Occipital lobe (tissue), 2 donors: ENCODE data around the gene GRN. TPM values are rescaled to one million over a fixed set of nuclear protein-coding genes. Genes with fewer than 3 reads are reported as not detected.
"Not testable (repeated sequence)": the region's sequence is repeated elsewhere in the genome, so short reads cannot be mapped to it uniquely, and the experiment has no call there.

Source experiments
- DNase-seq: peaks from one replicate; lab custom pipeline; 2025; lab: John Stamatoyannopoulos, UW
- total RNA-seq: library from RNA; depleted of rRNA; stranded (reverse); fragments of >200 nt; gene quantifications from one replicate; pipeline ENCODE4 v1.2.3, GENCODE V29; 2014

The GRN gene
- total RNA-seq, 1 donor from 2014 or later = 32.3 TPM

- DNase-seq = no peak
Measured at GRCh38 chr17:44321246-44322120, 23.6 kb upstream of the GRN start.

GRCh38 chr17:44322236-44322895 is 22.7 kb upstream of the GRN start:
- DNase-seq = no peak

- no peak for DNase-seq
Measured at GRCh38 chr17:44323359-44324091, 21.6 kb upstream of the GRN start.

GRCh38 chr17:44324092-44324570 is 21.0 kb upstream of the GRN start:
- DNase-seq = no peak

- DNase-seq = peak; percentile 94
Measured at GRCh38 chr17:44324571-44325275, 20.4 kb upstream of the GRN start, which contains the start of gene SLC25A39. Gene SLC25A39, minus strand, starts transcription at chr17:44324823. Its CDS starts 1,261 bp downstream, at chr17:44323562.

GRCh38 chr17:44326861-44327444 is 18.1 kb upstream of the GRN start:
- DNase-seq = peak; percentile 94

GRCh38 chr17:44327715-44328449 is 17.2 kb upstream of the GRN start:
- no peak for DNase-seq

GRCh38 chr17:44329516-44329915 is 15.6 kb upstream of the GRN start:
- DNase-seq = not testable (repeated sequence)

- DNase-seq = not testable (repeated sequence)
Measured at GRCh38 chr17:44330263-44330662, 14.8 kb upstream of the GRN start.

- DNase-seq = peak; percentile 34
Measured at GRCh38 chr17:44331249-44331760, 13.8 kb upstream of the GRN start.

- DNase-seq = no peak
Measured at GRCh38 chr17:44333371-44333770, 11.7 kb upstream of the GRN start.

- no peak for DNase-seq
Measured at GRCh38 chr17:44334315-44334714, 10.8 kb upstream of the GRN start.

- DNase-seq = no peak
Measured at GRCh38 chr17:44334727-44335126, 10.4 kb upstream of the GRN start.

GRCh38 chr17:44335564-44335963 is 9.5 kb upstream of the GRN start:
- DNase-seq = no peak

- no peak for DNase-seq
Measured at GRCh38 chr17:44335968-44336367, 9.1 kb upstream of the GRN start.

- no peak for DNase-seq
Measured at GRCh38 chr17:44338702-44339101, 6.4 kb upstream of the GRN start.

- not testable (repeated sequence) for DNase-seq
Measured at GRCh38 chr17:44340553-44340952, 4.5 kb upstream of the GRN start.

- no peak for DNase-seq
Measured at GRCh38 chr17:44343510-44344209, 1.4 kb upstream of the GRN start.

- DNase-seq = peak; percentile 62
Measured at GRCh38 chr17:44345454-44346026, 438 bp downstream of the GRN start.
